HG03103 (cell line): ENCODE measurements around the gene FARSB.
A peak's percentile ranks its signal among the peaks of the same experiment; 100 is the strongest.
"Not testable (repeated sequence)": the region's sequence is repeated elsewhere in the genome, so short reads cannot be mapped to it uniquely, and the experiment has no call there.

Experiments
- ATAC-seq: cut with Tn5 transposase; IDR thresholded peaks from one replicate; pipeline ENCODE4 v1.9.1; 2021; ENCODE audit warnings: low read depth; ENCODE audit not compliant: unreplicated experiment

Gene FARSB

GRCh38 chr2:222655787-222656525 lies at the start of gene FARSB:
FARSB (minus strand) TSS chr2:222656092; CDS start chr2:222656073, 19 bp downstream.
- ATAC-seq: peak; percentile 85

GRCh38 chr2:222703886-222704285 lies 48.0 kb upstream of the FARSB start:
- no peak for ATAC-seq

- no peak for ATAC-seq
Observed at GRCh38 chr2:222703091-222703490, 47.2 kb upstream of the FARSB start.

- ATAC-seq: no peak
Observed at GRCh38 chr2:222701721-222702131, 45.8 kb upstream of the FARSB start.

GRCh38 chr2:222701233-222701632 lies 45.3 kb upstream of the FARSB start:
- ATAC-seq: no peak

GRCh38 chr2:222698276-222698675 lies 42.4 kb upstream of the FARSB start:
- ATAC-seq: no peak

GRCh38 chr2:222693837-222694236 lies 37.9 kb upstream of the FARSB start:
- ATAC-seq: peak; percentile 54

GRCh38 chr2:222693413-222693812 lies 37.5 kb upstream of the FARSB start:
- ATAC-seq: not testable (repeated sequence)

- ATAC-seq: peak; percentile 97
Observed at GRCh38 chr2:222690564-222691200, 34.8 kb upstream of the FARSB start.

GRCh38 chr2:222689322-222689721 lies 33.4 kb upstream of the FARSB start:
- ATAC-seq: no peak

- no peak for ATAC-seq
Observed at GRCh38 chr2:222688917-222689316, 33.0 kb upstream of the FARSB start.

GRCh38 chr2:222686086-222686750 lies 30.3 kb upstream of the FARSB start:
- no peak for ATAC-seq

GRCh38 chr2:222683805-222684204 lies 27.9 kb upstream of the FARSB start:
- ATAC-seq: no peak

GRCh38 chr2:222677981-222678380 lies 22.1 kb upstream of the FARSB start:
- no peak for ATAC-seq

GRCh38 chr2:222673883-222674282 lies 18.0 kb upstream of the FARSB start:
- no peak for ATAC-seq

GRCh38 chr2:222673273-222673672 lies 17.4 kb upstream of the FARSB start:
- no peak for ATAC-seq

GRCh38 chr2:222672068-222672401 lies 16.1 kb upstream of the FARSB start:
- ATAC-seq: no peak

GRCh38 chr2:222671259-222672067 lies 15.6 kb upstream of the FARSB start, which contains the start of gene MOGAT1:
MOGAT1 (plus strand) TSS chr2:222671658; CDS start chr2:222671786, 128 bp downstream.
- no peak for ATAC-seq

- no peak for ATAC-seq
Observed at GRCh38 chr2:222670191-222671038, 14.5 kb upstream of the FARSB start.

GRCh38 chr2:222669353-222669752 lies 13.5 kb upstream of the FARSB start:
- ATAC-seq: no peak
